NCI-H2196 (cell line): ENCODE results near the gene HIF3A.

Experiments used
- DNase-seq: peaks from one replicate; lab custom pipeline; 2025; ENCODE audit not compliant: unreplicated experiment; lab: John Stamatoyannopoulos, UW

The HIF3A gene

DNA sequence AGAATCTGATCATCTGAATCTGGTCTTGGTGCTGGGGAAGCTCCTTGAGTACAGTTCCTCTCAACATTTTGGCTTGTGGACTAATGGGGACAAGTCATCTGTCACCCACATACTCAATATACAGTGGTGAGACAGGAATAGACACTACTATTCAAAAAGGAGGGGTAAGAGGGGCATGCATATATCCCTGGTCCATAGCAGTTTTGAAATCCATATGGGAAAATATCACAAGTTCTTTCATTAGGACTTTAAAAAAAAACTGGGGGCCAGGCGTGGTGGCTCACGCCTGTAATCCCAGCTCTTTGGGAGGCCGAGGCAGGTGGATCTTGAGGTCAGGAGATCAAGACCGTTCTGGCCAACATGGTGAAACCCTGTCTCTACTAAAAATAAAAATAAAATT, 29.8 kb downstream of the HIF3A start:
- DNase-seq = no peak

- DNase-seq = no peak
Observed at GRCh38 chr19:46328079-46328478, 31.2 kb downstream of the HIF3A start.

DNA sequence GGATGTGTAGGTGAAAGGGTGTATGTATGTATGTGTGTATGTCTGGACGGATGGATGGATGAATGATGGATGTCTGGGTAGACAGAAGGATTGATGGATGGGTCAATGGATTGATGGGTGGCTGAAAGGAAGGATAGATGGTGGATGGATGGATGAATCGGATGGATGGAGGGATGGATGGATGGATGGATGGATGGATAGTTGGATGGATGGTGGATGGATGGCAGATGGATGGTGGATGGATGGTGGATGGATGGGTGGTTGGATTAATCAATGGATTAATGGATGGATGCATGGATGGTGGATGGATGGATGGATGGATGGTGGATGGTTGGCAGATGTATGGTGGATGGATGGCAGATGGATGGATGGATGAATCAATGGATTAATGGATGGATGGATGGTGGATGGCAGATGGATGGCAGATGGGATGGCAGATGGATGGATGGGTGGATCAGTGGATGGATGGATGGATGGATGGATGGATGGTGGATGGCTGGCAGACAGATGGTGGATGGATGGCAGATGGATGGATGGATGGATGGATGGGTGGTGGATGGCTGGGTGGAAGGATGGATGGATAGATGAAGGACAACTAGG, 33.6 kb downstream of the HIF3A start:
- no peak for DNase-seq

GRCh38 chr19:46337487-46337886, 40.6 kb downstream of the HIF3A start:
- no peak for DNase-seq

GRCh38 chr19:46339446-46339845, 42.6 kb downstream of the HIF3A start:
- DNase-seq = no peak

DNA sequence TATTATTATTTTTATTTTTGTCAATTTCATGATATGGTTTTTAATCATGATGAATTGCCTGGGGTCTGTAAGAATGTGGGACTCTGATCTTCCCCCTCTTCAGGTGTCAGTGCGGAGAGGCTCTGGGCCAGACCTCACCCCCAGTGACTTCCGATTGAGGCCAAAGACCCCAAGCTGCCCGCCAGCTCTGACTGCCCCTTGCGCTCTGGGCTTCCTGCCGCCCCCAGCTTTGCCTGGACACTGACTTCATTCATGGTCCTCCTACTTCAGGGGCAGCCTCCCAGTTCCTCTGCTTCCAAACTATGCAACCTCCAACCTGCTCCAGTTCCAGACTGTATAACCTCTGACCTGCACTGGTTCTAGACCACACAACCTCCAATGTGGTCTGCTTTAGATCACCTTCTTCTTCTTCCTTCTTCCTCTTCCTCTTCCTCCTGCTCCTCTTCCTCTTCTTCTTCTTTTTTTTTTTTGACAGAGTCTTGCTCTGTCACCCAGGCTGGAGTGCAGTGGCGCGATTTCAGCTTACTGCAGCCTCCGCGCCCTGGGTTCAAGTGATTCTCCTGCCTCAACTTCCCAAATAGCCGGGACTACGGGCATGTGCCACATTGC, 43.3 kb downstream of the HIF3A start:
- no peak for DNase-seq

DNA sequence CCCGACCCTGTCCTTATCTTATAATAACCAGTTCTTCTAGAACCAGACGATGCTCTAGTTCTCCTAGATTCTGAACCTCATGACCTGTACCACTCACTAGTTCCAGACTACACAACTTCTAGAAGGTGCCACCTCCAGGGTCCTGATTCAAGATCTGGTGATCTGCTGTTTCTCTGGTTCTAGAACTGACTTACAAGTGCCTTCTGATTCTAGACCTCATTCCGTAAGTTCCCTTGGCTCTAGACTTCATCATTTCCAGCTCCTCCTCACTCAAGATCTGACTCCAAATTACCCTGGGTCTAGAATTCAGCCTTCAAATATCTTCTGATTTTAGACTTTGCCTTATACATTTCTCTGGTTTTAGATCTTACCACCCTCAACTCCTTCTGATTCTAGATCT, 45.1 kb downstream of the HIF3A start:
- DNase-seq = no peak

GRCh38 chr19:46344363-46344762, 47.5 kb downstream of the HIF3A start:
- DNase-seq = no peak

- DNase-seq = no peak
Observed at GRCh38 chr19:46345157-46345556, 48.3 kb downstream of the HIF3A start.

DNA sequence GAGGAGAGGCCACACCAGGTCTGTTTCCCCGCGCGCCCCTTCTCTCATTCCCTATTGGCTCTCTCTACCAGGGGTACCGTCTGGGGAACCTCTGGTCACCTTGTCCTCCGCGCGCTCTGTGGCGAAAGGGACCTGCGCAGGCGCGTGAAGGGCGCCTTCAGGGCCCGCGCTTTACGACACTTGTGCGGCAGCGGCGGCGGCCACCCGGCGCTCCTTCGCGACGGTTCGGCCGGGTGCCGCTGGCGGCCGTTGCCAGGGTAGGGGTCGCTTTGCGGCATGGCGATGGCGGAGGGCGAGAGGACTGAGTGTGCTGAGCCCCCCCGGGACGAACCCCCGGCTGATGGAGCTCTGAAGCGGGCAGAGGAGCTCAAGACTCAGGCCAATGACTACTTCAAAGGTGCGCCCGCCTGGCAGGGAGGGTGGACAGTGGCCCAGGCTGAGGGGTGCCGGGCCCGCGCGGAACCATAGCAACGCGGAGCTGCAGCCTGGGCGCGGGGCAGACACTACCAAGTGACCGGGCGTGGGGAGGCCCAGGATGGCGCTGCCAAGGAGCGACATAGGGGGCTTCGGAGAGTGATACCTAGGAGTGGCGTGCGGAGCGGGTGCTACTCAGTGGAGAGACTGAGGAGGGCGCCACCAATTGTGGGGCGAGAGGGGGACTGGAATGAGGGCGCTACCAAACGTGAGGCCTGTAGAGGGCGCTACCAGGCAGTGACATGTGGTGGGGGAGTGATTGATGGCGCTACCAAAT, 50.2 kb downstream of the HIF3A start, which contains the start of gene PPP5C:
PPP5C (plus strand) TSS at position 267 of the 751 bp plus-strand sequence; CDS start at position 277, 10 bp downstream.
- peak; percentile 93 for DNase-seq

DNA sequence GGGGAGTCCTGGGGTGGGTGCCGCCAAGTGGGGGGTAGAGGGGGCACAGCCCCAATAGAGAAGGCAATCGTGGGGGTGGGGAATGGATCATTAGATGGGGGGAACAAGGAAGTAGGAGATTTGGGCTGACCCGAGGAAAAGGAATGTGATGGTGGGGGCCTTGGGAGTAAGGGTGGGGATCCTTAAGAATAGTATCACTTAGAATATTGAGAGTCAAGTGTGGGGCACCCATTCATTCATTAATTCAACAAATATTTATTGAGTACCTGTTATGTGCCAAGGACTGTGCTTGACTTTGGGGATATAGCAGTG, 50.7 kb downstream of the HIF3A start:
- DNase-seq = no peak

- DNase-seq = no peak
Observed at GRCh38 chr19:46347985-46348384, 51.1 kb downstream of the HIF3A start.

DNA sequence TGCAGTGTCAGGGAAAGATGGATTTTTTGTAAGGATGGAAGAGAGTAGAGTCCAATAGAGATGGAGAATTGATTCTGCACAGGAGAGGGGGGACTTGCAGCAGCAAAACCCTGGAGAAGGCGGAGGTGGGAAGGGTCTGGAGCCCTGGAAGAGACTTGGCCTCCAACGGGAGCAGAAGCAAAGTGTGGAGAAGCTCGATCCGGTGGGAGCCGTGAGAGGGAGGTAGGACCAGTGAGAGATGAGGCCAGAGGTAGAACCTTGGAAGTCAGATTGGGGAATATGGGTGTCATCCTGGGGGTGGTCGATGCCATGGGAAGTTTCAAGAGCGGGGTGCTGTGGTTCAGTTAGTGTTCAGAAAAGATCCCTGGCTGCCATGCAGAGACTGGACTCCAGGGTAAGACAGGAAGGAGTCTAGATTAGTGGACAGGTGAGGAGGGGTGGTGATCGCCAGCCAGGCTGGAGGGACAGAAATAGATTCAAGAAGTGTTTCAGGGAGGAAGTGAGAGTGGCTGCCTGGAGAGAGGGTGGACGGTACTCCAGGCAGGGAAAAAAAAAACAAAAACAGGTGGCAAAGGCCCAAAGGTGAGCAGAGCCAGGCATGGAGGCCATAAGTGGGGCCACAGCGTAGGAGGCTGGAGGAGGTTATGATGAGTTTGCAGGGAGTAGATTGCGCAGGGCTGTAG, 52.6 kb downstream of the HIF3A start:
- DNase-seq = no peak

DNA sequence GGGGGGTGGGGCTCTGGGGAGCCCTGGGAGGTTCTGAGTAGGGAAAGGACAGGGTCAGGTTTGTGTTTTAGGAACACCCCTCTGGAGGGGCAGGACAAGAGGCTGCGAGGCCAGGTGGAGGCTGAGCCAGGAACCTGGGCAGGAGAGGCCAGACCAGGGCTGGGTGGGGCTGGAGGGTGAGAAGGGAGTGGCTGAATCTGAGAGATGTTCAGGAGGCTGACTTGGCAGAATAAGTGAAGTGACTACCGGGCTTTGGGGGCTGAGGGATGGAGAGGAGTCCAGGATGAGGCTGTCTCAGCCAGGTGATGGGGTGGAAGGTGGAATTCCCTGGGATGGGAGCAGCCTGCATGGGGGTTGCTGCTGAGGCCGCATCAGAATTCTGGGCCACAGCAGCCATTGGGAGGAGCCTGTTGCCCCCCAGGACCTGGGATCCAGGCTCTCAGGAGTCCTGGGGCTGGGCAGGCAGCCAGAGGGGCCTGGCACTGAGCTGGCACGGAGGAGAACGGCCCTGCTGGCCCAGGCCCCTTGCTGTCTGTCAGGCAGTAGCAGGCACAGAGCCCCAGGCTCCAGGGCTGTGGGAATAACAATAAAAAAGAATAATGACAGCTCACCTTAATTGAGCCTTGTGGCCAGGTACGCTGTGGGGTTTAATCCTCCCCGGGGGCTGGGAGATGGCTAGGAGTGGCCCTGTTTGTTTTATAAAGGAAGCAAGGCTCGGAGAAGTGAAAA, 53.4 kb downstream of the HIF3A start:
- DNase-seq = no peak

- DNase-seq = no peak
Observed at GRCh38 chr19:46350758-46351159, 53.9 kb downstream of the HIF3A start.

DNA sequence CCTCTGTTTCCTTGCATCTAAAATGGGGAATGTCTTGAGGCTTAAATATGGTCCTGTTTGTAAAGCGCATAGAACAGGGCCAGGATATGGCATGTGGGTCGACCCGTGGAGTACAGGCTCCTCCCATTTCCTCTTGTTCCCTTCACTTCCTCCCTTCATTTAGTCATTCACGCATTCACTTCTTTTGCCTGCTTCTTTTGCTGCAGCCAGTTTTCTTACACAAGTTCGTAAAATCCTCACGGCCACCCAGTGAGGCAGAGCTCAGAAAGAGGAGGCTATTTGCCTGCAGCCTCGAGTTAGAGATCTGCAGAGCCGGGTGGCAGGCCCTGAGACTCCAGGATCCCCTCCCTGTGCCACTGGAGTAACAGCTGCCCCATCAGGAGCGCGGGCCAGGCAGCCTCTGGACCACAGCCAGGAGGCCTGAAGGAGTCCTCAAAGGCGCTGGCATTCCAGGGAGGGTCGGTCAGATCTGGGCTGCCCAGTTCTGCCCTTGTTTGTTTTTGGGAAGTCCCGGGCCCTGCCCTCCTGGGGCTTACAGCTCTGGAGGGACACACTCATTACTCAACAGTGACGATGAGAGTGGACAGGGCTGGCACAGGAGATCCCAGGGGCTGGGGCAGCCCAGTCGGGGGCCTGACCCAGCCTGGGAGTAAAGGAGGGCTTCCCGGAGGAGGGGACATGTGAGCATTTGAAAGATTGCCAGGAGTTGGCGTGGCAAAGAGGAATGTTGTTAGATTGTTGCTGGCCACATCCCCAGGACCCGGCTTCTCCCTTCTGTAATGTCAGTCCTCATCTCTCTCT, 54.6 kb downstream of the HIF3A start:
- DNase-seq = no peak

- DNase-seq = peak; percentile 71
Observed at GRCh38 chr19:46353730-46354528, 57.1 kb downstream of the HIF3A start.

- DNase-seq = no peak
Observed at GRCh38 chr19:46355234-46356148, 58.6 kb downstream of the HIF3A start.
